EH (cell line): ENCODE data around the gene SNU13.
"Not testable (repeated sequence)": the region's sequence is repeated elsewhere in the genome, so short reads cannot be mapped to it uniquely, and the experiment has no call there.

Experiments
- DNase-seq: peaks from one replicate; pipeline ENCODE4 v3.0.0-alpha.2; 2015; ENCODE audit warnings: low read depth

SNU13 gene

DNA sequence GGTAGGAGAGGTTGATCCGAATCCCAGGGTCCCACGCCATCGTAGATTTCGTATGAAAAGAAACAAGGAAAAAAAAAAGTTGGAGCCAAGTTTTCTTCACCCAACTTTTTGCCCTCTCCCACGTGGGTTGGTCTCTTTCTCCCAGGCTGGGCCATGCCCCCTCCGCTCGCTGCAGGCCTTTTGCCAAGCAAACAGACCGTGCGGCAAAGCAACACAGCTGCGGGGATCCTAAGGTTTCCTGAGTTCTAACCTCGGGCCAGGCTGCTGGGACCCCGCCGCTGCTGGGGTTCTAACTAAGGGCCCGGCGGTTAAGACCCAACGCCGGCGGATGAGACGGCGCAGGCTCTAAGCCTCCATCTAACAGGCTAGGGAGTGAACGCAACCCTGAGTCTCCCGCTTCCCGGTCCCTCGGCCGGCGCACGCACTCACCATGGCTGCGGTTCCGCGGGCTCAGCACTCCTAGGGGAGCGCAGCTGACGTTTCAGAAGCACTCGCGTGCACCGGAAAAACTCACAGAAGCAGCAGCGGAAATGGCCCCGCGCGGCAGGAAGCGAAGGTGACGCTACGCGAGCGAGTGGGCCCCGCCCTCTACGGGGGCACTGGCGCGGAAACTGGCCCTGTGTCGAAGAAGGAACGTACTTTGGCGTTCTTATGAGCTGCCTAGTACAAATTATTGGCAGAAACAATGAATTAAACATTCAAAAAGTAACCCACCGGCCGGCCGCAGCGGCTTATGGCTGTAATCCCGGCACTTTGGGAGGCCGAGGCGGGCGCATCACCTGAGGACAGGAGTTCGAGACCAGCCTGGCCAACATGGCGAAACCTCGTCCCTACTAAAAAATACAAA lies at the start of gene SNU13:
Gene SNU13 (minus strand): TSS at position 503 of the 847 bp plus-strand sequence. CDS start 71 bp downstream, at position 432.
- DNase-seq = peak; percentile 94

DNA sequence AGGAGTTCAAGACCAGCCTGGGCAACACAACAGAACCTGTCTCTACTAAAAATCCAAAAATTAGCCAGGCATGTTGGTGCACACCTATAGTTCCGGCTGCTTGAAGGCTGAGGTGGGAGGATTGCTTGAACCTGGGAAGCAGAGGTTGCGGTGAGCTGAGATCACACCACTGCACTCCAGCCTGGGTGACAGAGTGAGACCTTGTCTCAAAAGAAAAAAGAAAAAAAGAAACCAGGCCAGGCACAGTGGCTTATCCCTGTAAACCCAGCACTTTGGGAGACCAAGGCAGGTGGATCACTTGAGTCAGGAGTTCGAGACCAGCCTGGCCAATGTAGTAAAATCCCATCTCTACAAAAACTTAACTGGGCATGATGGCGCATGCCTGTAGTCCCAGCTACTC lies 44.6 kb upstream of the SNU13 start:
- DNase-seq = not testable (repeated sequence)

DNA sequence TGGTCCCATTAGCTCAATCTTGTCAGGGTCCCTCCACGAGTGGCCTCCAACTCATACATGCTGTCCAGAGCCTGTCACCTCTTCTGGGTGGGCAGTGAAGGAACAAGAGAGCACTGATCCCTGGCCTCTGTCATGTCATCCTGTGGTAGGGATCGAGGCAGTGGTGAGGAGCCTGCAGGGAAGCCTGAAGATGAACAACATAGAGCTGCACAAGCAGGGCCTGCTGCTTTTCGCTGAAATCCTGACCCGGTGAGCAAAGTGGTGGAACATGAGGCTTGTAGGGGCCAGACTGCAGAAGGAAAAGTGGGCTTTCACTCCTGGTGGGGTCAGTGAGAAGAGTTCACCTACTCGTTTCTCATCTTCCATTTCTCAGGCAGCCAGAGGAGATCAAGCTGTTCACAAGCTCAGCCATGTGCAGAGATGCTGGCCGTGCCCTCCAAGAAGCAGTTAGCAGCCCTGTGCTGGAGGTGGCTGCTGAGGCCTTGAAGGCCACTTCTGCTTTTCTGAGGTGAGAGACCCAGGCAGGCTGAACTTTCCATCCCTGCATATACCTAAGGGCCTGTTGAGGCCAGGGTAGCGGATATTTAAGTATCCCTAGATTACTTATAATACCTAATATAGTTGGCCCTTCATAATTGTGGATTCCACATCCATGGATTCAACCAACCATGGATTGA lies 43.6 kb upstream of the SNU13 start:
- no peak for DNase-seq

DNA sequence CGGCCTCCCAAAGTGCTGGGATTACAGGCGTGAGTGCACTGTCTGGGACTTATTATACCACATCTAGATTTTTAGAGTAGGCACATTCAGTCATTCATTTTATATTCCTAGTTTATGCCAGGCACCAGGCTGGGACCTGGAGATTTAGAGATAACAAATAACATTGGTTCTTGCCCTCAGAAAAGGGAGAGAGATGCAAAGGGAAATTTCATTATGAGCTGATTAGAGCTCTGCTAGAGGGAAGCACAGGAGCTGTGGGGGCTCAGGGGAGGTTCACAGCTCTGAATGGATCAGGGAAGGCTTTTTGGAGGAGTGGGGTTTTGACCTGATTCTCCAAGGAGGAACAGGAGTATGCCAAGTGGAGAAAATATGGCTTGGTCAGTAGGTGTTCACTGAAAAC lies 42.9 kb upstream of the SNU13 start:
- no peak for DNase-seq

DNA sequence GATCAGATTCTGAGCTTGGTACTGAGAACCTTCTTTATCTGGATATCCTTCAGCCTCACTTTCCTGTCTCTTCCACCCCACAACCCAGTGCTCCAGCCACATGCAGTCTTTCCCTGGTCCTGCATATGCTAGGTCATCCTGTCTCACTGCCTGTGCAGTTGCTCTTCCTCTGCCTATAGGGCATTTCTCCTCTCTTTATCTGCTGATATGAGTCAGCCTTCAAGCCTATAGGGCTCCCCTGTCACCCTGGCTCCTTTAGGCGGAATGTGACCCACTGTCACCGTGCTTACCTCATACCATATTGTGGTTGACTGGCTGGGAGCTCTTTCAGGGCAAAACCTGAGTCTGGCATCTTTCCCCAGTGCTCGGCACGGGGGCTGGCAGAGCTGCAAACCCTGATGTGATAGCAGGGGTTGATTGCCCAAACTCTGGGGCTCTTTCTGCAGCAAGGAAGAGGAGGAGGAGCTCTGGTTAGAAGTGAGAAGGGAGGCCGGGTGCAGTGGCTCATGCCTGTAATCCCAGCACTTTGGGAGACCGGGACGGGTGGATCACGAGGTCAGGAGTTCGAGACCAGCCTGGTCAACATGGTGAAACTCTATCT lies 36.9 kb upstream of the SNU13 start:
- DNase-seq = peak; percentile 23

DNA sequence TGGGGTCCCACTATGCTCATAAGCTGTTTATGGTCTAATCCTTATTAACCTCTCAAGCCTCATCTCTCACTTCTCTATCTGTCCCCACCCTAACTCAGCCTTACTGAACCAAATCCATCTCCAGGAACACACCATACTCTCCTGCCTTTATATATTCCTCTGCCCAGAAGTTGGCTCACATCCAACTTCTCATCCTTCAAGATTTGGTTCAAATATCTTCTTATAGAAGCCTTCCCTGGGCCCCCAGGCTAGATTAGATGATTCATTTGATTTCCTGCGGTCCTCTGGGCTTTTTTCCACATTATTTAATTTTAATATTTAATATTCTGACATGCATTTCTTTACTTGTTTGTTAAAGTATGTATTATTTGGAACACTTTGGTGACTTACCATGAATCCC lies 33.8 kb upstream of the SNU13 start:
- peak; percentile 9 for DNase-seq

DNA sequence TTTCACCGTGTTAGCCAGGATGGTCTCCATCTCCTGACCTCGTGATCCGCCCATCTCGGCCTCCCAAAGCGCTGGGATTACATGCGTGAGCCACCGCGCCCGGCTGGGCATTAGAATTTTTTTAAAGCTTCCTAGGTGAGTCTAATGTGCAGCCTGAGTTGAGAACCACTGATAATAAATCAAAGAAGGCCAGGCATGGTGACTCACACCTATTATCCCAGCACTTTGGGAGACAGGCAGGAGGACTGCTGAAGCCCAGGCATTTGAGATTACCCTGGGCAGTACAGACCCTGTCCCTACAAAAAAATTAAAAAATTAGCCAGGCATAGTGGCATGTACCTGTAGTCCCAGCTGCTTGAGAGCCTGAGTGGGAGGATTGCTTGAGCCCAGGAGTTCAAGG lies 24.3 kb upstream of the SNU13 start:
- no peak for DNase-seq

DNA sequence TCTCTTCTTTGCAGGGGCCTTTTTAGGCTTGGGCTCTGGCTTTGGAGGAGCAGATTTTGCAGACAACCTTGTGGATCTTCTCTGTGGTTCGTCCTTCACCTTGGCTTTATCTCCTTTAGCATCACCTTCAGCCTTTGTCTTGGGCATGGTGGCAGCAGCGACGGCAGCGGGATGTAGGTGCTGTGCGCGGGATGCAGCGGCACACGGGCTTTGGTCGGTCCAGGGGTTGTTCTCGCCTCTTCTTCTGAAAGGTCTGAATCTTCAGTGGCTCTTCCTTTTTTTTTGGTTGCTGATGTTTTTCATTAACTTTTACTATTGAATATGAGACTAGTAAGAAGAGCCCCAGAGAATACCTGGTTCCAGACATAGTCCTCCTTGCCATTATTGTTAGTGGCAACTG lies 20.7 kb upstream of the SNU13 start:
- DNase-seq = no peak

DNA sequence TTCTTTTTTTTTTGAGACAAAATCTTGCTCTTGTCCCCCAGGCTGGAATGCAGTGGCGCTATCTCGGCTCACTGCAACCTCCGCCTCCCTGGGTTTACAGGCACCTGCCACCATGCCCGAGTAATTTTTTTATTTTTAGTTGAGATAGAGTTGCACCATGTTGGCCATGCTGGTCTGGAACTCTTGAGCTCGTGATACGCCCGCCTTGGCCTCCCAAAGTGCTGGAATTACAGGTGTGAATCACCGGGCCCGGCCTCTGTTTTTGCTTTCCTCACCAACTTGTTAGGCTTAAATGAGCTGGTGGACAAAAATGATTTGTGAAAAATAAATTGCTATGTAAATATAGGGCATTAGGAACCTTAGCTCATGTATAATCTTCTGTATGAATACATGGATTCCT lies 14.1 kb upstream of the SNU13 start:
- DNase-seq = no peak

DNA sequence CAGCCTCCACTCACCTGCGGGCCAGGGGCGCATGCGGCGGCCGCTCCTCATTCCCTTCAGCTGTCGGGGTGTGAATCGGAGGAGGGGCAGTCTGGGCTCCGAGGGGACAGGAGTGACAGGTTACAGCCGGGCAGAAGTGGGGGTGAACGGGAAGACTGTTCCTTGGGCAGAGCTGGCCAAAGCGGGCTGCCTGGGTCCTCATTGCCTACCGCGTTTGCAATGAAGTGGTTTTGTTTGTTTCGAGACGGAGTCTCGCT lies 11.4 kb upstream of the SNU13 start:
- no peak for DNase-seq

DNA sequence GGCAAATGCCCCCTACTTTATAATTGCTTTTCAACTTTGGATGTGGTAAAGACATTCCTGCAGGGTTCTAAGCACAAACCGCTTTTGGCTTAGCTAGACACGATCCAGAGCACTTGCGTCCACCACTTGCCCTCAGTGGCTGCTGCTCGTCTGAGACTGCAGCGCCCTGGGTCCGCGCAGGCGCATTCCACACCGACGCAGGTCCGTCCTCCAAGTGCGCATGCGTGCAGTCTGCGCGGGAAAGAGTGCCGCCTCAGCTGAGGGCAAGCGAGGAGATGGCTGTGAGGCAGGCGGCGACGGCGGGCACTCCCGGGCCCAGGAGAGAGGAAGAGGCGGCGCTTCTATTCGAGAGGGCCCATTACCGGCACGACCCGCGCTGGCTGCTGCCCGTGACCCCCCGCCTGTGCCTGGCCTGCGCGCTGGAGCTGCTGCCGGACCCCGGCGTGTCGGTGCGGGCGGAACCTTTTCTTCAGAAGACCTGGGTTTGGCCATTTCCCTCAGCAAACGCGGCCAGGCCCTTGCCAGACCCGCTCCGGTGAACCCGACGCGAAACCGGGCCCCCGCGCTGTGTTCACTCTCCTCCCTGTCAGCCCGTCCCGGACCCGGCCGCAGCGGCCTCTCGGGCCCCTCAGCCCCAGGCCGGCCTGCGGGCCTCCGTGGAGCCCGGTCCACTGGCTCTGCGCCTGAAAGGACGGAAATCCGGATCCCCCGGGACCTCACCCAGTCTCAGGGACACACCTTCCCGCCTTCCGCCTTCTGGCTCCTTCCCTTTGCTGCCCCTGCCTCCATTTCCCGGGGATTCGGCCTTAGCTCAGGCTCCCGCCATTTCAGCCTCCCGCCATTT lies 10.8 kb upstream of the SNU13 start, which contains the start of gene MEI1:
Gene MEI1 (plus strand): TSS at position 240 of the 844 bp plus-strand sequence. CDS start 36 bp downstream, at position 276.
- peak; percentile 63 for DNase-seq

DNA sequence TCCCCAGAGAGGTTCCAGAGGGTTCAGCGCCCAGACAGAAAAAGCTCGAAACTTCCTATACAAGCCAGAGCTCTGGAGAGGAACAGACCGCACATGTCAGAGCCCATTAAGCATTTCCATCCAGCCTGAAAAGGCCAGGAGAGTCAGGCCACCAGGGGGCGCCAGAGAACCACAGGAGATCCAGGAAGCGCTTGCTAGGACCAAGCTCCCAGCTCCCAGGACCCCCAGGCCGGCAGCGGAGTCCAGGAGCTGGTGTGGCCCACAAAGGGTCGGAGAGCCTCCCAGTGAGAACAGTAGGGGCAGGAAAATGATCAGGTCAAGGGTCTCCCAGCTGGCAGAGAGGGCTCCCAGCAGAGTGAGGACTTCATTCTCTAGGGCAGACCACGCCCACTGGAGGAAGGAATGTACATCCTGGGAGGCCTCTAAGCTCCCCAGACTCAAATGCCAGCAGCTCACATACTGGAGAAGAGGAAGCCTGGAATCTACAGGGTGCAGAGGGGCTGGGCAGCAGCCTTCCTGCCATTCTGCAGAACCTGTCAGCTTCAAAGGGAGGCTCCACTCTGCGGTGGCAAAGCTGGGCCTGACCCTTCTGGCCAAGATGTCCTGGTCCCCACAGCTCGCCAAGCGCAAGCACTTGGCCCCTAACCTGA lies 8.6 kb upstream of the SNU13 start:
- peak; percentile 90 for DNase-seq

DNA sequence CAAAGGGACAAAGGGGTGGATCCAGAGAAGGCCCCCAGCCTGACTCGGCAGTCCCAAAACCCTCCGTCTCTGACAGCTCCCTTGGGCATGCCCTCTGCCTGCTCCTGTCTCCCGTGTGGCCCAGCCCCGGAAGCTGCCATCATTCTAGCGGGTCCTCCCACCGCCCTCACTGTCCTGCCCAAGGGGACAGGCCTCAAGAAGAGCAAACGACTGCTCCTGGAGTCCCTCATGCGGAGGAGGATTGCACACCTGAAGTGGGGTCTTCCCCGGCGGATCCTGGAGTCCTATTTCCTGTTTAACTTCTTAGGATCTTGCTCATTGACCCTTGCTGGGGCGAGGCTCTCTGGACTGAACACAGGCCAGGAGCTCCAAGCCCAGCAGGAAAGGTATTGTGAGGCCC lies 8.0 kb upstream of the SNU13 start:
- no peak for DNase-seq

DNA sequence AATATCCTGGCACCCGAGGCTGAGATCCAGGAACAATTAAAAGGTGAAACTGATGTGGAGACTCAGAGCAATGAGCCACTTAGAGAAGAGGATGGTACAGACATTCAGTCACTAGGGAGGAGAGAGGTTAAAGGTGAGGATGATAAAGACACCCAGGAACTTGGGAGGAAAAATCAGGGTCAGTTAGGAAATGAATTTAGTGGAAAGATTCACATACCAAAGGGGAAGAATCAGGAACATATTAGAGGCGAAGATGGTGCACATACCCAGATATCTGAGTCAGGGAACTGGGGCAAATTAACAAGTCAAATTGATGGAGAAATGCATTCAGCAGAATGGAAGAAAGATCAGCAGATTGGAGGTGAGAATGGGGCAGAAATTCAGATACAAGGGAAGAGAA lies 6.5 kb upstream of the SNU13 start:
- DNase-seq = peak; percentile 61

DNA sequence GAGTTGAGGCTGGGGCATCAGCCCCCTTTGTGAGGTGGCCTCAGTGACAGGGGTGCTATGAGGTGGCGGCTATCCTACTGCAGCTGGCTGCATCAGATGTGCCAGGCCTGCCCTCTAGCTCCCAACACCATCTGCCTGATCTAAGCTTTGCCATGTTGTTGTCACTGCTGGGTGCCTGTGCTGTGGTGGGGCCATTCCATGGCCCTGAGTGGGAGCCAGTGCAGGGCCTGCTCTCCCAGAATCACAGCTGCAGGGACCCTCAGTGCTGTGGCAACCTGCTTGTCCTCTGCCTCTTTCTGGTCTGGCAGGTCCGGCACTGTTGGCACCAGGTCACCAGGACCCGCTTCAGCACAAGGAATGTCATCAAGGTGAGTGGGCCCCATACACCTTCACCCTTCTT lies 1.8 kb upstream of the SNU13 start:
- DNase-seq = no peak

DNA sequence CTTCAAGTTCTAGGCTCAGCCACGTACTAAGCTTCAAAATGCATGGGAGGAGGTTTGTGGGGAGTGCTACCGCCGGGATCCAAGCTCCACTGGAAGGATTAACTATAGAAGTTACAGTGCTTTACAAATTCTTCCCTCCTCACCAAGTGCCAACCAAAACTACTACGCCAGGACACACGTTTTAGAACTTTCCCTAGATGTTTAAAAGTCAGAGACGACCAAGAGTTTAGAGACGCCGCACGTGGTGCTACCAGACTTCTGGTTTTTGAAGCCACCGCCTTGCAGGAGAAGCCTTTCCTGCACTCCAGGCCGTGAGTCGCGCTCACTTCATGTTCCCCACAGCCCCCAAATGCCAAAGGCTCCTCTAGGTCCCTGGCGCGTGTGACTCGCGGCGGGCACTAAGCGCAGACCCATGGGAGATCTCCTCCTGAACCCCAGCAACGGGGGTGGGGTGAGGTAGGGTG lies 734 bp downstream of the SNU13 start:
- peak; percentile 51 for DNase-seq

DNA sequence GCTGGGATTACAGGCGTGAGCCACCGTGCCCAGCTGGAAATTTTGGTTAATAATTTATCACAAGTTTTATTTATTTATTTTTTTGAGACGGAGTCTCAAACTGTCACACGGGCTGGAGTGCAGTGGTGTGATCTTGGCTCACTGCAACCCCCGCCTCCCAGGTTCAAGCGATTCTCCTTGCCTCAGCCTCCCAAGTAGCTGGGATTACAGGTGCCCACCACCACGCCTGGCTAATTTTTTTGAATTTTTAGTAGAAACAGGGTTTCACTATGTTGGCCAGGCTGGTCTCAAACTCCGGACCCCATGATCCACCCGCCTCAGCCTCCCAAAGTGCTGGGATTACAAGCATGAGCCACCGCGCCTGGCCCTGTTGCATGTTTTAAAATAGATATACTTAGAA lies 1.8 kb downstream of the SNU13 start:
- DNase-seq = not testable (repeated sequence)

DNA sequence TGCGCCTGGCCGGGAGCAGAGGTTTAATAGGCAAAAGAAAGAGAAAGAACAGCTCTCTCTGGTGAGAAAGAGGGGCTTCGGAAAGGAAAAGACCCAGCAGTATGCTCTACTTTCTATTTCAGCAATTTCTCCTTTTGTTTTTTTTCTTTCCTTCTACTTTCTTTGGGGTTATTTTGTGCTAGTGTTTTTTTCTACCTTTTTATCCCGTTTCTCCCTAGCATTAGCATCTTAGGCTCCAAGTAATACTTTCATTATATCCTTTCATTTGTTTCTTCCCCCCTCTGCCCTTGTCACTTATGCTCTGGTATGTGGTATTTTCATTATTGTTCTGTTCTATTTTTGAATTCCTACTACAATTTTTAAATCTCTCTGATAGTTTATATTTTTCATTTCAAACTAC lies 4.5 kb downstream of the SNU13 start:
- no peak for DNase-seq

DNA sequence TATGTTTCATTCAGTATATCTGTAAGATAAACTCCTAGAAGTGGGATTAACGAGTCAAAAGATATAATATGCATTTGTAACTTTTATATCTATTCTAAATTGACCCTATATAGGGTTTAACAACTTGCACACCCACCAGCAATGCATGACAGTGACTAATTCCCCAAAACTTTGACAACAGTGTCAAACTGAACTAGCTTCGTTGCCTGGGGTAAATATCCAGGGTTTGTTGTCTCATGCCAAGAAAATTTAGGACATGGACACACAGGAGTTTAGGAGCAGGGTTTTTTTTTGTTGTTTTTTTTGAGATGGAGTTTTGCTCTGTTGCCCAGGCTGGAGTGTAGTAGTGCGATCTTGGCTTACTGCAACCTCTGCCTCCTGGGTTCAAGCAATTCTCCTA lies 5.1 kb downstream of the SNU13 start:
- peak; percentile 88 for DNase-seq

DNA sequence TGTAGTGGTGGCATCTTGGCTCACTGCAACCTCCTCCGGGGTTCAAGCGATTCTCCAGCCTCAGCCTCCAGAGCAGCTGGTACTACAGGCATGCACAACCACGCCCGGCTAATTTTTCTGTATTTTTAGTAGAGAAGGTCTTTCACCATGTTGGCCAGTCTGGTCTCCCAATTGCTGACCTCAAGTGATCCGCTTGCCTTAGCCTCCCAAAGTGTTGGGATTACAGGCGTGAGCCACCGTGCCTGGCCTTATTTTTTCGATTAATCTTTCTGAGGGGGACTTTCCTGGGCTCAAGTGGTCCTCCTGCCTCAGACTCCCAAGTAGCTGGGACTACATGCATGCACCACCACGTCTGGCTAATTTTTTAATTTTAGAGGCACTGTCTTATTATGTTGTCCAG lies 5.6 kb downstream of the SNU13 start:
- no peak for DNase-seq

DNA sequence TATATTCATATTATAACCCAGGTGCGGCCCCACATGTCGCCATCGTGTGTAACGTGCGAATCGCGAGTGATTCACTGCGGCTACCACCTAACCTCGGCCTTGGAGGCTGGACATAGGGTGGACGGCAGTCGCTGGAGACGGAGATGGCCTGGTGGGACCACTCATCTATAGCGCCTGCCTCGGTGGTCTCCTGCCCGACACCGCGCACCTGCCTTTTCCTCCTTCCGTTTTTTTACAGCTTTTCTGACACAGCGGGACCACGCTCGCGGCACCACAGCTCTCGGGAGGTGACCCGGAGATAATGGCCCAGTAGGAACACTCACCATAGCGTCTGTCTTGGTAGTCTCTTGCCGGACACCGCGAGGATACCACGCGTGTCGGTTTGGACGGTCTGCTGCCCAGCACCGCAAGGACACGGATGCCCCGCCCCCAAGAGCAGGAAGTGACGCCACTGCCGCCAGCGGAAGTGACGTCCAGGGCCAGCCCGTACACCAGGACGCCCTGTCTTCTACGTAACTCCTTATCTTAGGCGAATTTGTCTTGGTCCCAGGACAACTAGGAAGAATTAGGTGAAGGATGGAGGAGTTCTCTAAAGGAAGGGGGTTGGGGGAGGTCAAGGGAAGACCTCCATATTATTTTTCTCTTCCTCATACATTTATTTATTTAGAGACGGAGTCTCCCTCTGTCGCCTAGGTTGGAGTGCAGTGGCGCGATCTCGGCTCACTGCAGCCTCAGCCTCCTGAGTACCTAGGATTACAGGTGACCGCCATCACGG lies 6.4 kb downstream of the SNU13 start:
- peak; percentile 85 for DNase-seq
